OCI-LY1 (cell line): ENCODE results near the gene CHTF18.

Source experiments
- CTCF ChIP-seq: fragments of 200-600 bp; sonication (generic), shearing (Covaris generic); IDR thresholded peaks from 2 replicates; pipeline ENCODE4 v1.5.1; 2017; ENCODE audit warnings: mild to moderate bottlenecking, antibody characterized with exemption, low read length, moderate library complexity, mixed read lengths
- EZH2 ChIP-seq: fragments of 200-600 bp; sonication (generic), shearing (Covaris generic); IDR thresholded peaks from 2 replicates; pipeline ENCODE4 v1.8.0; 2017; ENCODE audit warnings: borderline replicate concordance, mixed run types, mild to moderate bottlenecking, antibody characterized with exemption, low read length, moderate library complexity, mixed read lengths

DNA sequence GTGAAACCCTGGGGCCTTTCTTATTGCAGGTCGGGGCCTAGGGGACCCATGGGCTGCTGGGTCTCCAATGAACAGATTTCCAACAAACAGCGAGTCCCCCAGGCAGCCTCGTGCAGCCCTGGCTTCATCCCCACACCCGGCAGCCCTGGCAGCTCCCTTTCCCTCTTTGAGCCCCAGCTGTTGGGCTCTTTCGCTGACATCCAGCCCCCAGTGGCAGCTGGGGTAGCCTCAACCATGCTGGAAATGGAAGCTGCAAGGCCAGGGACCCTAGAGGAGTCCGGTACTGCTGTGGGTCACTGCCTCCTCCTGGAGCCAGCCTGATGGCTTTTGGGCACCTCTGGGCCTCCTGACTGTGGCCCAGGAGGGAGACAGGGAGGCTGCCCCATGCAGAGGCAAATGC, 6.2 kb upstream of the CHTF18 start:
- TF ChIP-seq EZH2 = no peak
- no peak for TF ChIP-seq CTCF
